Kidney (tissue), 14 donors: ENCODE data around the gene NOG. TPM values are rescaled to one million over a fixed set of nuclear protein-coding genes. Genes with fewer than 3 reads are reported as not detected.
A peak's percentile ranks its signal among the peaks of the same experiment; 100 is the strongest.

ENCODE experiments used
- DNase-seq, 5 donors: peaks; one replicate each; pipeline ENCODE4 v3.0.0-alpha.2; 2013 to 2020
- FAIRE-seq: peaks from 2 replicates; lab custom pipeline; 2012; peaks lifted over from hg19 to GRCh38; lab: Jason Lieb, UNC
- H3K27ac ChIP-seq, 2 donors: one replicate each; pipeline ENCODE4 v1.7.0; 2013; ENCODE audit warnings: low read depth in 2 of 2, low read length in 2 of 2, inconsistent platforms in 1 of 2
- H3K27me3 ChIP-seq: one replicate; pipeline ENCODE4 v1.7.1; 2013; ENCODE audit warnings: low read length, inconsistent platforms; ENCODE audit not compliant: control insufficient read depth, insufficient read depth
- H3K36me3 ChIP-seq, 3 donors: one replicate each; pipeline versions ENCODE4 v1.7.0 to v1.7.1; 2013; ENCODE audit warnings: low read length in 3 of 3, control low read depth in 1 of 3, inconsistent platforms in 1 of 3; ENCODE audit not compliant: insufficient read depth in 3 of 3, control insufficient read depth in 2 of 3
- H3K4me1 ChIP-seq, 3 donors: one replicate each; pipeline versions ENCODE4 v1.7.0 to v1.7.1; 2013; ENCODE audit warnings: low read length in 3 of 3, inconsistent platforms in 1 of 3, low read depth in 1 of 3; ENCODE audit not compliant: control insufficient read depth in 2 of 3, insufficient read depth in 2 of 3
- H3K4me3 ChIP-seq, 3 donors: one replicate each; pipeline versions ENCODE4 v1.7.0 to v1.8.1; 2013; ENCODE audit warnings: low read length in 3 of 3, control low read depth in 1 of 3, inconsistent platforms in 1 of 3
- H3K9ac ChIP-seq, 3 donors: one replicate each; pipeline versions ENCODE4 v1.7.0 to v1.7.1; 2013; ENCODE audit warnings: low read length in 3 of 3, control low read depth in 1 of 3, inconsistent platforms in 1 of 3
- H3K9me3 ChIP-seq, 3 donors: one replicate each; pipeline versions ENCODE4 v1.7.0 to v1.7.1; 2013; ENCODE audit warnings: low read length in 3 of 3, control low read depth in 1 of 3, inconsistent platforms in 1 of 3; ENCODE audit not compliant: control insufficient read depth in 2 of 3, insufficient read depth in 1 of 3
- CTCF ChIP-seq: IDR thresholded peaks from 3 replicates; pipeline ENCODE4 v1.5.1; 2012; ENCODE audit warnings: mild to moderate bottlenecking, moderate library complexity, borderline replicate concordance; ENCODE audit not compliant: insufficient read depth; ENCODE audit errors: extremely low read depth
- intact Hi-C: fragments of 100-400 bp; cut with DNase I; formaldehyde crosslinking; loops from one replicate; pipeline ENCODE4 v1.11.1; 2022
- polyA plus RNA-seq: library from polyadenylated mRNA; stranded (reverse); fragments of 350-450 nt; fragmentation: Illumina TruSeq; extraction: RNeasy Lipid Tissue Mini Kit (QIAGEN cat#74804); gene quantifications from one replicate; pipeline ENCODE4 v1.2.3, GENCODE V29; 2014; ENCODE audit warnings: low read depth, low replicate concordance; ENCODE audit not compliant: insufficient read depth
- total RNA-seq: library from RNA; stranded (reverse); fragmentation: NEBNext Ultra II Directional; extraction: Animal tissue kit (Norgen Biotek cat#: 25700); gene quantifications from one replicate; pipeline ENCODE4 v1.2.1, GENCODE V29; 2021
- donor health status: control.
- donor health status: control.
- donor health status: control.
- donor health status: control.
- donor health status: control.
- donor health status: DM: yes; HTN: yes; CAD: no.
- donor health status: Normal renal cell carcinoma (clear cell type).

Gene NOG
- total and polyA plus RNA-seq, 2 donors from 2014 or later = 0.34 to 0.98 TPM

- intact Hi-C loops = no loop called here
- no peak overlapping the region for H3K4me3 ChIP-seq
Observed at GRCh38 chr17:56595108-56595418, 1.6 kb downstream of the NOG start.

GRCh38 chr17:56595831-56596690 is 2.6 kb downstream of the NOG start:
- no peaks in the 10 kb centered on the region for H3K36me3 ChIP-seq
- no peaks in the 10 kb centered on the region for H3K9me3 ChIP-seq
- peak in 4 of 5 donors; percentile 24 to 84 (median 56) for DNase-seq
- no peak for TF ChIP-seq CTCF
- H3K27ac ChIP-seq = no peak overlapping the region
- no peaks in the 10 kb centered on the region for H3K27me3 ChIP-seq
- no peak for FAIRE-seq
- no peak overlapping the region for H3K9ac ChIP-seq
- intact Hi-C loops = no loop called here
- H3K4me3 ChIP-seq = peak overlapping the region; percentile 29 to 36 (median 32)
- peaks cover 0 to 12% (median 7%) of the 10 kb centered on the region in 3 donors for H3K4me1 ChIP-seq

More at GRCh38 chr17:56595108-56595418, 1.6 kb downstream of the NOG start:
- H3K27ac ChIP-seq = no peak overlapping the region
- peaks cover 0 to 12% (median 7%) of the 10 kb centered on the region in 3 donors for H3K4me1 ChIP-seq
- H3K9ac ChIP-seq = no peak overlapping the region
- DNase-seq (no peak), FAIRE-seq (no peak)
- no peak for TF ChIP-seq CTCF
- H3K36me3 ChIP-seq = no peaks in the 10 kb centered on the region
- no peaks in the 10 kb centered on the region for H3K9me3 ChIP-seq
- H3K27me3 ChIP-seq = no peaks in the 10 kb centered on the region

GRCh38 chr17:56596691-56597494 is 3.4 kb downstream of the NOG start:
- Histone ChIP-seq H3K4me1 (peaks cover 0 to 12% (median 7%) of the 10 kb centered on the region in 3 donors), H3K27me3 (no peaks in the 10 kb centered on the region), H3K36me3 (no peaks in the 10 kb centered on the region), H3K4me3 (peak overlapping the region; percentile 41 to 52 (median 42)), H3K9ac (no peak overlapping the region), H3K9me3 (no peaks in the 10 kb centered on the region), H3K27ac (no peak overlapping the region)
- no peak for TF ChIP-seq CTCF
- intact Hi-C loops = no loop called here
- FAIRE-seq (no peak), DNase-seq (peak in 4 of 5 donors; percentile 40 to 71 (median 48))
